Measurements from ENCODE around the gene DAPK1.

The DAPK1 gene

DNA sequence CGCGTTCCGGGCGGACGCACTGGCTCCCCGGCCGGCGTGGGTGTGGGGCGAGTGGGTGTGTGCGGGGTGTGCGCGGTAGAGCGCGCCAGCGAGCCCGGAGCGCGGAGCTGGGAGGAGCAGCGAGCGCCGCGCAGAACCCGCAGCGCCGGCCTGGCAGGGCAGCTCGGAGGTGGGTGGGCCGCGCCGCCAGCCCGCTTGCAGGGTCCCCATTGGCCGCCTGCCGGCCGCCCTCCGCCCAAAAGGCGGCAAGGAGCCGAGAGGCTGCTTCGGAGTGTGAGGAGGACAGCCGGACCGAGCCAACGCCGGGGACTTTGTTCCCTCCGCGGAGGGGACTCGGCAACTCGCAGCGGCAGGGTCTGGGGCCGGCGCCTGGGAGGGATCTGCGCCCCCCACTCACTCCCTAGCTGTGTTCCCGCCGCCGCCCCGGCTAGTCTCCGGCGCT lies at the start of gene DAPK1:
Gene DAPK1, plus strand, starts transcription at position 264 of the 442 bp plus-strand sequence. CDS start 1,211 bp downstream, outside the sequence.
- DNase-seq (ENCODE audit: low spot score) = no peak

DNA sequence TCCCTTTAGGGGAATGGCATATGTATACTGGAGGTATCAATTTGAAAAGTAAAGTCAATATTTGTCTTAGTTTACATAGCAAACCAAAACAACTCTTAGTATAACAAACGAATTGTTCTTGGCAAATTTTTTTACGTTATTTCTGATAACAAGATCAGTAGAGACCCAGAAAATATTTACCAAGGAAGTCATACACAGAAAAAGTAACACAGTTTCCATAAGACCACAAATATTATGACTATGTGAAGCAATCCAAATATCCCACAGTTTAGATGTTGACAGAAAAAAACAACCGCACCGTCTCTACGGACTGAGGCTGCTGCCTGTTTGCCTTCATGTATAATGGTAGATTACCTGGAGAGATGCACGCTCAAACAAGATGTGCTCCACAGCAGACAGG lies 46.5 kb upstream of the DAPK1 start:
- DNase-seq (ENCODE audit: low spot score) = no peak

DNA sequence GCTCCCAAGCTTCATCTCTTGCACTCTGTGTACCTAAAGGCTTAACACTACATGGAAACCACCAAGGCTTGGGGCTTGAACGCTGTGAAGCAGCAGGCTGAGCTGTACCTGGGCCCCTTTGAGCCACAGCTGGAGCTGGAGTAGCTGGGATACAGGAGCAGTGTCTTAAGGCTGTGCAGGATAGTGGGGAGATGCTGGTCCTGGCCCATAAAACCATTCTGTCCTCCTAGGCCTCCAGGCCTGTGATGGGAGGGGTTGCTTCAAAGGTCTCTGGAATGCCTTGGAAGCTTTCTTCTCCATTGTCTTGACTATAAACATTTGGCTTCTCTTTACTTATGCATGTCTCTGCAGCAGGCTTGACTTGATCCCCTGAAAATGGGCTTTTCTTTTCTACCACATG lies 42.3 kb upstream of the DAPK1 start:
- DNase-seq (ENCODE audit: low spot score) = no peak

DNA sequence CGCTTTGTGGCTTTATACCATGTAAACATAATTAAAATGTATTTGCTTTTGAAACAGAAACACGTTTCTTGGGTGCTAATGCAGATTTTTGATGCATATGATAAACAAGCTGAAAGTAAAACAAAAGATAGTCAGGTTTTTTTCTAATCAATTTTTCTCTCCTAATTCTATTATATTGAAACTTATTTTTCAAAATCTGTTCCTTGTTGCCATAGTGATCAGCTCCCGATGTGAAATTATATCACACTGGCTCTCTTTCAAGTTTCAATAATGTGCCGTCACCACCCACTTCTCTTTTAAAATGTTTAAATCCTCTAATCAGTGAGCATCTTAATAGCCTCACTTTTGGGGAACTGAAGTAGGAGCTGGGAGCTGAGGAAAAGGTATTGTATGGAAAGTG lies 36.4 kb upstream of the DAPK1 start:
- no peak for DNase-seq (ENCODE audit: low spot score)

DNA sequence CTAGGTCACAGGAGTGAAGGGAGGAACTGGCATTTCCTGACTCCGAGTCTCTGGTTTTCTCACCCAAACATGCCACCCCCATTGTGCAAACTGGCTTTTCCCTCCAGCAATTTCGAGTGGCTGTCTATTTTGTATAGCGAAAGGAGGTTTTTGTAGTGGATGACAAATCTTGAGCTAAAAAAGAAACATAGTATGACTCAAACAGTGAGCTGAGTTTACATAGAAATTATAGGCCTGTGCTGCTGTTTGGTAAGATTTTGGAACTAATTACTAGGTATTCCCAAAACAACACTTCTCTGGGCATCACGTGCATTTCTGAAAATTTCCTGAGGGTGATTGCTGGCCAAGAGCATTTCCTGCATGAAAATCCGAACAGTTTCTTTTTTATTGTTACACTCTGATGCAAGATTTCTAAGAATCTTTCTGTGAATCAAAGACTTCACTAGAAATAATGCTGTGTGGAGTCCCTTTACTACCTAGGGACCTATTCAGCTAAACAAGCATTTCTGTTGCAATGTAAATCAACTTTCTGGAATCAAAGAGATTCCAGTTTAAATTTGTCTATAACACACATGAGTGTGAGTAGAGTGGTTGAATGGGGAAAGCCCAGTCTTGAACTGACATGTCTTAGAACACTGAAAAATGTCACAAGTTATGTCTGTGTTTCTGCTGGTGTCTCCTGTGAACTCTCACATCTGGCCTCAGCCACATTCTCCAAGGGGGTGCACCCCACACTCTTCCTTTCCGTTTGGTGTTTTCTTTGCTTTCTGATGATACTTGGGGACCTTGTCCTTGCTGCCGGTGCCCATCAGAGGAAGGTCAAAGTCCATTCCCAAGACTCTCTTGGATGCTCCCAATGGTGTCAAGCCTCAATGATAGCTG lies 33.3 kb upstream of the DAPK1 start:
- no peak for DNase-seq (ENCODE audit: low spot score)

DNA sequence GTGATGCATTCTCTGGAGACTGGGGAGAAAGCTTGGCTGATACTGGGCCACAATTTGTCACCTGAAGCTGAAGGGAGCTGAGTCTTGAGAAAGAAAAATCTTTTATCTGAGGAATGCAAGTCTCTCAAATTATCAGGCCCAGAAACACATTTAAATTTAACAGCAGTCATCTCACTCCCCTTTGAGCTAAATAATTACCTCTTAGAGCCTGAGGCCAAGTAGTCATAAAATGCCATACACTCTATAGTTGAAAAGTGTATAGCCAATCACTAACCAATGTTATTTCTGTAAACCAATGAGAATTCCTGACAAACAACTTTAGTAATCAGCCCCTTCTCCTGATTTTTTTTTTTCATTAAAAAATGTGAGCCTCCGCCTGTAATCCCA lies 32.7 kb upstream of the DAPK1 start:
- DNase-seq (ENCODE audit: low spot score) = no peak

DNA sequence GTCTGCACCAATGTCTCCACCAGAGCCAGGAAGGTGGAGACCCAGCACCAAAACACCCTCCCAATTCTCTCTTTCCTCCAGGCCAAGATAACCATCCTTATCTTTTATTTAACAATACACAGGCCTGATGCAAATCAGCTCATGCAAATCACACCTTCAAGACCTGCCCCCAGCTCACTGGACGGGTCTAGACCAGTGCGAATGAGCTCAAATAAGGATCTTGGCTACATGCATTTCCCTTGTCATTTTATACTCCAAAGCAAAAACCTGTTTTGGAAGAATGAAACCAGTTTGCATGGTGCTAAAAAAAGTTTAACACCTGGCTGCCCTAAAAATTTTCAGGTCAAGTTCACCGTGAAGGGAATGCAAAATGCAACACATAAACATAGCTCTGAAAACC lies 31.9 kb upstream of the DAPK1 start:
- no peak for DNase-seq (ENCODE audit: low spot score)

DNA sequence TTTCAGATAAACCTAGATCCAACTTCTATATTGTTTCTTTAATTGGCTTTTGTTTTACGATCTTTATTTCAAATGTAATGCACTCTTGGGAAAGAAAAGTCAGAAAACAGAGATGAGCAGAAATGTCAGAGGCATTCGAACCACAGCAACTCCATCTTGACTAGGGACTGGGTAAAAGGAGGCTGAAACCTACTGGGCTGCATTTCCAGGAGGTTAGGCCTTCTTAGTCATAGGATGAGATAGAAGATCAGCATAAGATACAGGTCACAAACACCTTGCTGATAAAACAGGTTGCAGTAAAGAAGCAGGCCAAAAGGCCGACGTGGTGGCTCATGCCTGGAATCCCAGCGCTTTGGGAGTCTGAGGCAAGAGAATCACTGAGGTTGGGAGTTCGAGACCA lies 30.5 kb upstream of the DAPK1 start:
- DNase-seq (ENCODE audit: low spot score) = no peak

DNA sequence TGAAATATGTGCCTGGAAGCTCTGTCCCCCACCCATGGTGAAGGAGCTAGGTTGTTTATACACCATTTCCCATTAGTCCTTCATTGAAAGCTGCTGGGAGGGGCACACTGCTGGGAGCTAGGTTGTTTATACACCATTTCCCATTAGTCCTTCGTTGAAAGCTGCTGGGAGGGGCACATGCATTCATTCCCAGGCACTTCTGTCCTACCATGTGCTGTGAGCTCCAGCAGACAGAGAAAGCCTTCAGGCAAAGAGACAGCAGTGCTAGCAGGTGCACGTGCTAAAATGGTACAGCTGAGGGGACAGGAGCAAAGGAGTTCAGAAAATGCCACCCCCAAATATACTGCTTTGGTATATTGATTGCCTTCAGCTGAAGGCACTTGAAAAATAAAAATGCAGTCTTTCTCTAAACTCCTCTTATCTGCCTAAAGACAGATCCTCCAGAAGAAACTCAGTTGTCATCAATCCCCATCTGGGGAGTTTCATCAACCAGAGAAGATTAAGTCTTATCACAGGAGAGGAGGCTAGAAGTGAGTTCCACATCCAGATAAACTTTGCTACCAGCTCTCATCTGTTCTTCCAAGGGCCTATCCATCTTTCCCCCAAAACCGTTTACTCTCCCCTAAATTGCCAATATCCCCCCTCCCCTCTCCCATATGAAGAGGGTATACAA lies 27.7 kb upstream of the DAPK1 start:
- no peak for DNase-seq (ENCODE audit: low spot score)

DNA sequence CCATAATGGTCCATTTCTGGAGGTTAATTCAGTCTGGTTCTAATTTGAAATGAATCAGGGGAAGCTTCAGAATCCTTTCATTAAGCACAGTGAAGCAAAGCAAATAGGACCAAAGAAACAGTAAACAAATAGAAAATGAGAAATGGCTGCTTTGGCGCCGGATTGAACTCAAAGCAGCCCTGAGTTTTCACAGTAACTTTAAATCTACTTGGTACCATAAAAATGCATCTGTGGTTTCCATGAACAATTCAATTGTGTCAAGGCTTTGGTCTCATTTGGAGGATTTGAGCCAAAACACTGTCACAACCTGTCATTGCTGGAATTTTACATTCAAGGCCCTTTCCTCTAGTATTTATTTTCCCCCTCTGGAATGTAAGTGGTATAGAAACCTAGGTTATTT lies 25.9 kb upstream of the DAPK1 start:
- no peak for DNase-seq (ENCODE audit: low spot score)

DNA sequence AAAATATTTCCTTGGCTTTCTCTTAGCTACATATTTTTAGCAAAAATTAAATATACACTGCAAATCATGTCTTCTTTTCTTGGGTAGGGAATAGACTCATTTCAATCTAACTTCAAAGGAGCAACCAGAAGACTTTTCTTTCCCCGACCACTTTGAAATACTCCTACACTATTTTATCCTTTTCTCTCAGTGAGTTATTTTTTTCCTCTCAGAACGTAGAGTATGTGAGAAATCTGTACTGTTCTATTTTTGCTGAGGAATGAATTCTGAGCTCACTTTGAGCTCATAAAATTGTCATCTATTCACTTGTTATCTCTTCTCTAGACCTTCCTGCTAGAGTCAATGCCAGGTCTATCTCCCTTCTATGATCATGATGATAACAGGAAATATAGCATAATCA lies 22.2 kb upstream of the DAPK1 start:
- no peak for DNase-seq (ENCODE audit: low spot score)

DNA sequence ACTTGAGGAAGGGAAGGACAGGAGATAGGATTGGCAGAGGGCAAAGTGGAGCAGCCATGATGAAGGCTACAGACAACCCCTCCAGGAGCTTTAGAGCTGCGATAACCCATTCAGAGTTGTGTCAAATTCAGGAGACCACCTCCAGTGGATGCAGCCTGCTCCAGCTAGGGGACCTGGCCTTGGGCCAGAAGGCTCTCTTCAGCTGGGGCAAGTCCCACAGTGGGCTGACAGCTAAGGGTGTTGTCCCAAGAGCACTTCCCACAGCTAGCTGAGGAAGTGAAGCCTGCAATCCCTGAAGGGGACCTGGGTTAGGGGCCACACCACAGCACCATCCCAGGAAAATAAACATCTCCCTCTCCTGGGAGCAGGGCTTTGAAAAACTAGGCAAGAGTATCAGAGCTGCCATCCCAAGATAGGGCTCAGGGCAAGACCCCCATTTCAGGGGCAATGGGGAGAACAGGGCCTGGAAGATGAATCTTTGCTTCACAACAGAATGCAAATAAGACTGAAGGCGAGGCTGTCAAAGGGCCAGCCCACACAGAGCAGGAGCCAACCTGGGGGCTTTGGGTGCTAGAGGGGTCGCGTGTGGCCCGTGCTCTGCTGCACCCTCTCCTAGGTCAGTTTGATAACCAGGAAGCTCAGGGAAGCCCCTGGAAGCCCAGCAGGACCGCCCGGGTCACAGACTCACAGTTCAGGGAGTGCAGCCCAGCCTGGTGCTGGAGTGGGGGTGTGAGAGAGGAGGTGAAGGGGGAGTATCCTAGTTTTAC lies 19.3 kb upstream of the DAPK1 start:
- no peak for DNase-seq (ENCODE audit: low spot score)

DNA sequence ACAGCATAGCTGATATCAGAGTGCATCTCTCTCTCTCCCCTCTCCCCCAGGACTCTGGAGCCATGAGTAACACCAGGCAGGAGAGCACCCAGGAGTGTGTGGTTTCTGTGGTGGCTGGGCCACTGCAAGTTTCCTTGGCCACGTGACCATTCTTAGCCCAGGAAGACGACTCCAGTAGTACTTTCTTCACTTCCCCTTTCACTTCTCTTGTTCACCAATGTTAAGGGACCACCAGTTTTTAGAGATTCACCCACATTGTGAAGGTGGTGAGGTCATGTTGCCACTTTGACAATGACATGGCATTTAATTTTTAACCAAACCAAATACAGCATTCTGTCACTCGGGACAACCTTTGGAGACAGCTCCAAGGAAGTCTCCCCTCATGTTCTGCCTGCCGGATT lies 17.9 kb upstream of the DAPK1 start:
- peak; percentile 8 for DNase-seq (ENCODE audit: low spot score)

DNA sequence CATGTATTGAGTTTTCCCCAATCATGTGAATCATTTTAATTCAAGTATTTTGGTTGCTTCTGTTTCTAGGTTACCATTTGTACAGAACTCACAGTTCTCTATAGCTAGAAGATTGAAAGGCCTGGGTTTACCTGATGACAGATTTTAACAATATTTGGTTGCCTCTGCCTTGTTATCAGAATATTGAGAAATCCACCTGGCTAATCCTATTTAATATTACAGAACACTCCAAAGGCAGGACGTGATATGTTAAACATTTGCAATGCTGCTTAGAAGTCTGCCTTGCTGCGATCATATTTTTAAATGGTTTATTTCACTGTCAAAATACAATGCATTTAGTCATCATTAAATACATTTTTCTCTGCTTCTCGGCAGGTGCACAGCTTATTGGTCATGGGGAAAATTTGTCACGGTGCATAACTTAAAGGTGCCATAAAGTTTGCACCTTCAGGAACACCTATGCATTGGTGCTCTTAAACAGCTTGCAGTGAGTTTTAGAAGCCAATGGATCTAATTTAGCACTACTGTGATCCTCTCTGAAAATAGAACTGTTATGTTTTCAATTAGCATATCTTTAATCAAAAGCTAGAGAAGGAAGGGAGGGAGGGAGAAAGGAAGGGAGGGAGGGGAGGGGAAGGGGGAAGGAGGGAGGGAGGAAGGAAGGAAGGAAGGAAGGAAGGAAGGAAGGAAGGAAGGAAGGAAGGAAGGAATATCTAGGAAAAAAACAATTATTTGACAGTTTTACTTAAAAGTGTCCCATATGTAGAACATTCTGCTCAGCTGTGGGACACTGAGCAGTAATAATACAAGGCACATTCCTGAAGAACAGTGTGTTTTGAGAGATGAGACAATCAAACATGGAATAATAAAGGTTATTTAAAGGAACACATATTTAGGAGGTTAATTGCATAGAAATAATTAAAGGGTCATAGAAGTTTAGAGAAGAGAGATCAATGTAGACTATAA lies 15.5 kb upstream of the DAPK1 start:
- DNase-seq (ENCODE audit: low spot score) = no peak

DNA sequence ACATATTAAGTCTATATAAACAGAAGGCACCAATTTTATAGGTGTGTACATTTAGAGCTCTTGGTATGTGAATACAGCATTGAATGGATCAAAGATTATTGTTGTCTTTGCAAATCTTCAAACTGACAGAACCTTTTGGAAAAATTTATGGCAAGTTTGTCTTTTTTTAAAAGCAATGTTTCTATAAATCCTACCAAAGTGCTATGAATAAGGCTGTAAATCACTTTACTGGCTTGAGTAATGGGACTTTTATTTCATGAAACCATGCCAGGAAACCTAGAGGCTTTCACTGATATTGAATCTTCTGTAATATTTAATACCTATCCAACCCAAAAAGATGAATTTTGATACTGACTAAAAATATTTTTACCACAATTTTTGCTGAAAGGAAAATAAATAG lies 7.4 kb upstream of the DAPK1 start:
- DNase-seq (ENCODE audit: low spot score) = no peak

DNA sequence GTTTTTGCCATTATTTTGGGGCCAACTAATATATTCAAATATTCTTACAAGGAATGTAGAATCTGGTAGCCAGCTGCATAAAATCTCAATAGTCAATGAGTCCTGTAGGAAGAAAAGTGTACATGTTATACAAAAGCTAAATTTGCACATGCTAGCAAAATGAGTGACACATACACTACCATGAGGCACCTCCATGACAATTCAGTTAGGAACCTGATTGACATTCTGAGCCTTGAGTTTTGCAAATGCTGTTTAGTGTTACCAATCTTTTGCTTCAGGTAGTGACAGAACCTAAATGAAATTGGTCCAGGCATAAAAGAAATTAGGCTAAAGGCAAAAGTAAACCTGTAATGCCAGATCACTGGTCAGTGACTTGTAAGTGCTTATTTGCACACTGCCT lies 6.8 kb upstream of the DAPK1 start:
- DNase-seq (ENCODE audit: low spot score) = no peak

DNA sequence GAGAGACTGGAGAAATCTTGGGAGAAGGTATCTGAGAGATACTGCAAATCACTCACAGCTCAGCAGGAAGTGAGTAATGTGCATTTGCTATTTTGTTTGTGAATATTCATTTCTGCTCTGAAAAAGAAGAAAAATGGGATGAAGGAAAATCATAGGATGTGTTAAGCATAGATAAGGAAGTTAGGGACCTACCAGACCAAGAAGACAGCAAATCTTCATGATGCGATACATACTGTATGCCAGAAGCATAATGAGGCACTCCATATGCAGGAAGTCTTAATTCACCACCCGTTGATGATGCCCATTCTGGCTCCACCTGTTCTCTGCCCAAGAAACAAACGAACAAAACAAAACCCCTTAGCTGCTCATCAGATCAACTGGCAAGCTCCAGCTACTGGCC lies 6.1 kb upstream of the DAPK1 start:
- DNase-seq (ENCODE audit: low spot score) = no peak

DNA sequence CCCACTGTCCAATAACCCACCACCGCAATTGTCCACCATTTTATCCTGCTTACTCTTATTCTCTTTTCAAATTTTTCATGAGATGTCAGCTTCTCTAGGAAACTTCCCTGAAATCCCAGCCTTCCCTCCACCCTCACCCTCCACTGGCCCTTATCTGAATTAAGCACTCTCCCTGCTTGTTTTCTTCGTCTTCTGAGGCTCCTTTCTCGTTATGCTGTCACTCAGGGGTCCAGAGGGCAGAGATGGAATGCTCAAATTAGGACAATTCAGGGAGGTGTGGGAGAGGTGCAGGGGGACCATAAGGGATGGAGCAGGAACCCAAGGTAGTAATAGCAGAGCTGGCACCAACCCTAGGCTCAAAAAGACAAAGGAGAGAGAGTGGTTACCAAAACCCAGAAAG lies 5.0 kb upstream of the DAPK1 start:
- DNase-seq (ENCODE audit: low spot score) = no peak

DNA sequence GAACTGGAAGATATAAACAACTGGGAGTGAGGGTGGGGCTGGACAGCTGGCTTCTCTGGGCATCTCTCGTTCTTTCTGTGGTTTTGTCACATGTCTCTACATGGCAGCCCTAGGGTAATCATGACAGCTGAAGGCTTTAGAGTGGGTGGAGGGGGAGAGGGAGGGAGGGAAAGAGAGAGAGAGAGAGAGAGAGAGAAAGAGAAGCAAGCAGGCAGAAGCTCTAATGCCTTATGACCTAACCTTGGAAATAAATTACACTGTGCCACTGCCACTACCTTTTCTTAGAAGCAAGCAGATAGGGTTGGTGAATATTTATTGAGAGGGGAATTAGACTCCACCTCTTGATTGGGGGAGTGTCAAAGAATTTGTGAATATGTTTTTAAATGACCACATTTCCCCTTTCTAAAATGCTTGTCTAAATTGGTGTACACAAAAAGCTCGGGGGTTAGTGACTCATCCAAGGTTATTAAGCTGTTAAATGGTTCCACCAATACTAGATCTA lies 2.6 kb upstream of the DAPK1 start:
- no peak for DNase-seq (ENCODE audit: low spot score)

DNA sequence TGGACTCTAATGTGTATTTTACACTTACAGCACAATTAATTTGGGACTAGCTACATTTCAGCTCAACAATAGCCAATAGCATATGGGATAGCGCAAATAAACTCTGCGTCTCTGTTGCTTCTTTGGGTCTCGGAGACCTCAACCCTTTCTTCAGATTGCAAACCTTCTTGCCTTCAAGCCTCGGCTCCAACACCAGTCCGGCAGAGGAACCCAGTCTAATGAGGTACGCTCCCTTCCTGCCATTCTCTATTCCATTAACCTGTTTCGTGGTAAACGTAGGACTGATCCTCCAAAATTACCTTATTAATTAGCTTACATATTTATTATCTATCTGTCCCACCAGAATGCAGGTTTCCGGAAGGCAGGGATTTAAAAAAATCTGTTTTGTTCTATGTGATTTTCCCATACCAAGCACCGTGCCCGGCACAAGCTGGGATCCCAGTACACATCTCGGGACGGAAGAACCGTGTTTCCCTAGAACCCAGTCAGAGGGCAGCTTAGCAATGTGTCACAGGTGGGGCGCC lies 525 bp upstream of the DAPK1 start:
- no peak for DNase-seq (ENCODE audit: low spot score)
